KBM-7 (cell line): ENCODE results near the gene GADD45A.
A peak's percentile ranks its signal among the peaks of the same experiment; 100 is the strongest.

ENCODE experiments used
- DNase-seq: peaks from one replicate; pipeline ENCODE4 v3.0.0-alpha.2; 2015
- in situ Hi-C: fragments of 300-500 bp; cut with MboI; formaldehyde crosslinking; loops from 2 replicates; pipeline ENCODE4 v1.14.3; 2020; ENCODE audit warnings: low sequenced_read_pairs, low pct_unique_long_range_greater_than_20kb, mixed read lengths

GADD45A gene

GRCh38 chr1:67733681-67734322 lies 48.8 kb downstream of the GADD45A start:
- in situ Hi-C loops, result no loop called here
- DNase-seq, result no peak

GRCh38 chr1:67734323-67734690 lies 49.3 kb downstream of the GADD45A start:
- DNase-seq, result no peak
- in situ Hi-C loops, result no loop called here

- in situ Hi-C loops, result no loop called here
- no peak for DNase-seq
Measured at GRCh38 chr1:67735206-67735605, 50.2 kb downstream of the GADD45A start.

GRCh38 chr1:67735806-67736627 lies 51.0 kb downstream of the GADD45A start:
- peak; percentile 69 for DNase-seq
- in situ Hi-C loops, result no loop called here

- DNase-seq, result no peak
- in situ Hi-C loops, result no loop called here
Measured at GRCh38 chr1:67736750-67737149, 51.7 kb downstream of the GADD45A start.

- in situ Hi-C loops, result no loop called here
- DNase-seq, result no peak
Measured at GRCh38 chr1:67737875-67738274, 52.9 kb downstream of the GADD45A start.
